ENCODE data around the gene SEC14L1.
"Not testable (repeated sequence)": the region's sequence is repeated elsewhere in the genome, so short reads cannot be mapped to it uniquely, and the experiment has no call there.

Gene SEC14L1

GRCh38 chr17:77143306-77143705, 2.5 kb downstream of the SEC14L1 start:
- DNase-seq = no peak

GRCh38 chr17:77144227-77144626, 3.5 kb downstream of the SEC14L1 start:
- no peak for DNase-seq

DNA sequence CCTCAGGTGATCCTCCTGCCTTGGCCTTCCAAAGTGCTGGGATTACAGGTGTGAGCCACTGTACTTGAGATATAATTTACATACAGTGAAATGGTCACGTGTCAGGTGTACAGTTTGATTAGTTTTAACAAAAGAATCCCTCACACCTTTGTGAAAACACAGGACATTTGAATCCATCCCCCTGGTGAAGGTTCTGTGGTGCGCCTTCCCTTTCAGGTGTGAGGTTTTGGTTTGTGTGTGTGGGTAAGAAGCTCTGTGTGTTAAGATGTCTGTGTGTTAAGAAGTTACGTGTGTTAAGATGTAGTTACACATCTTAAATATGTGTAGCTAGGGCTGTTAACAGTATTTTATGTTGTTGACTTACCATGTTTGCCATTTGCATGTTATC, 4.4 kb downstream of the SEC14L1 start:
- no peak for DNase-seq

DNA sequence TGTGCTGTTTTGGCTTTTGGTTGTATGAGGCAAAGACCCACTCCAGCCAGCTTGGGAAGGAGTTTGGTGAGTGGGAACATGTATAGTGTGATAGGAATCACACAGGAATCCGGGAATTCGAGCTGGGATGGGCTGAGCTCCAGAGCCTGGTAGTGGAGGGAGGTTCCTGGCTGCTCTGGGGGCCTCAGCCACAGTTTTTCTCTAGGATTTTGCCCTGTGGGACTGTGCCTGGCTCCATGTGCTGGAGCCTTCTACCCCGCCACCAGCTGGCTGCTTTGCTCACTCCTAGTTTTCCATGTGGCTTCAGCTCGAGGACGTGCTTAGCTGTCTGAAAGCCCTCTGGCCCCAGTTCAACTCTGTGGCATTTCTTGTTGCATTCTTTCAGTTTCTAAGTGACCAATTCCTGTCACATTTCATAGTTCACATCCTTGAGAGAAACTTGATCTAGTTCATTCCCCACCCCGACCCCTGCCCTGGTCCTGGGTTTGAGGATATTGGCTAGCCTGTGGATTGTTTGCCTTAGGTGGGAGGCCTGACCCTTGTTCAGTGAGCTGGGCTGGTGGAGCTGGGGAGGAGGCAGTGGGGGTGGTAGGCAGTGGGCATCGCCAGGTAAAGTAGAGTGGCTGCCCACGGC, 5.0 kb downstream of the SEC14L1 start:
- DNase-seq = no peak

DNA sequence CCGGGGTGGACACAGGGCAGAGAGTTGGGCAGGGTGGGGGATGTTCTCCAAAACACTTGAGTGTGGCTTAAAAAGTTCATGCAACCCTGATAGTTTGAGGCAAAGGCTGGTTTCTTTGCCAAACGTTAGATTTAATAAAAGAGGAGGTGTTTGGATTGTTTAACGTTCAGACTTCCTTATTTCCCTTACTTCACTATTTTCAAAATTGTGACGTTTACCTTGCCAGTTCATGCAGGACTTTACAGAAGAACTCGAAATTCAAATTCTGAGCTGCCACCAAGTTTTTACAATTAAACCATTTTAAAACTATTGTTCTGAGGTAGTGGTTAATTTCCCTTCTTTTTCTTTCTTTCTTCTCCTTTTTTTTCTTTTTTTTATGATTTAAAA, 5.5 kb downstream of the SEC14L1 start:
- no peak for DNase-seq

DNA sequence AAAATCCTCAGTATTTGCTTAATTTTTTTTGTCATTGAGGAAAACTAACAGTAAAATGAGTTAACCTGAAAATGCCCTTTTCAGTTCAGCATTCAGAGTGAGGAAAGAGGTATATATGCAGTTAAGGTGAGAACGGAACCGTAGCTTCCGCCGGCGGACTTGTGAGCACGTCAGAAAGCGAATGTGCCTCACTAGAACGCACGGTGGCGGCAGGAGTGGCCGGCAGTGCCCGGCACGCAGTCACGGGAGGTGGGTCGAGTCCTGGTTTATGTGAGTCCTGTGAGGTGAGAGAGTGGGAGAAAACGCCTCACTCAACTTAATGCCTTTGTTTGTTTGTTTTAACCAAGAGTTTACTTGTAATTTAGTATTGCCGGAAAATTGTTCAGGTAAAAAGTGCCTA, 6.1 kb downstream of the SEC14L1 start:
- DNase-seq = no peak

DNA sequence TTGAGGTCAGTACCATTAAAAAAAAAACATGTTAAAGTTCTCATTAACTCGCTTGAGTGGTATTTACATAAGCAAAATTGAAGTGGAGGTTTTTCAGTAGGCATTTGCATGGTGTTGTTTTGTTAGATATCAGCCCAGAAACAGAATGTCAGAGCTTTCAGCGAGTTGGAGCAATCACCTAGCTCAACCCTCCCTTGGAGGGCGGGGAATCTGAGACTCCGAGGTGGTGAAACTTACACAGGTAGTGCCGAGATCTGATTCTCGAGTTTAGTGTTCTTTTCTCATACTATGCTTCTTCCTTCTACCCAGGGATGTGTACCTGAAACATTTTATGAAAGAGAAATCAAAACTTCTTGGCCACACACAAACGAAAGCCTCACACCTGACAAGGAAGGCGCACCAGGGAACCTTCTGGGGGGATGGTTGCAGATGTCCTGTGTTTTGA, 6.6 kb downstream of the SEC14L1 start:
- no peak for DNase-seq

DNA sequence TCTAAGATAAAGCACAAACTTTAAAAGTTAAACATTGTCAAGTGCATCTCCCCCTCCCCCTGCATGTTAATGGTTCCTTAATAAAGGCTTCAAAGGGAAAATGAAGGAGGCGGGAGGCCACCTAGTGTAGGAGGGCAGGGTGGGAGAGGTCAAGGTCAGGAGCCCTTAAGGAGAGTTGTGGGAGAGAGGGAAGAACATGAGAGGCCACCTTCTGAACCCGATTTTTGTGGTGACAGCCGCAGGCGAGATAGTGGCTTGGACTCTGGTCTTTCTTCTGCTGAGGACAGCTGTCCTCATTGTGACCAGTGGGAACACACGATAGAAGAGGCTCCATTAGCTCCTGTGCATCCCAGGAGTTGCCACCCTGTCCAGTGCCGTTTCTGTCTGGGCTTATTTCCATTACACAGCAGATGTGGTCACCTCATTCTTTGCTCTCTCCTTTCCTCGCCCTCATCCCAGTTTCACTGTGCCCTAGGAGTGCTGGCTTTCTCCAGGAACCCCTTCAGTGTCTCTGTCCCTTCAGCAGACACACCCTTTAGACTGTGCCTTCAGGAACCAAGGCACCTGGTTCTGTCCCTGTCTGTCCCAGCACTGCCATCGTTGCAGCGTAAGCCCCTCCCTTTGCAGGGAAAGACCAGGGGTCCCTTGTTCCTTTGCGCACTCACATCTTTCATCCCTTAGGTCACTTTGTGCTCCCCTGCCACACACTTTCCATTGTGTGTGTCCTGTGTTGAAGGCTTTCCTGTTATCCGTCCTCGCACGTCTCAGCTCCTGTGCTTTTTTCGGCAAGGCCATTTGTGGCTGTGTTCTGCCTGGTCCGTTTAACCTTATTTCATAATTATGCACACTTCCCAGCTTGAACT, 7.5 kb downstream of the SEC14L1 start:
- DNase-seq = no peak

GRCh38 chr17:77148940-77149510, 8.3 kb downstream of the SEC14L1 start:
- no peak for DNase-seq

- no peak for DNase-seq
Measured at GRCh38 chr17:77150196-77150595, 9.4 kb downstream of the SEC14L1 start.

GRCh38 chr17:77151186-77151585, 10.4 kb downstream of the SEC14L1 start:
- DNase-seq = no peak

DNA sequence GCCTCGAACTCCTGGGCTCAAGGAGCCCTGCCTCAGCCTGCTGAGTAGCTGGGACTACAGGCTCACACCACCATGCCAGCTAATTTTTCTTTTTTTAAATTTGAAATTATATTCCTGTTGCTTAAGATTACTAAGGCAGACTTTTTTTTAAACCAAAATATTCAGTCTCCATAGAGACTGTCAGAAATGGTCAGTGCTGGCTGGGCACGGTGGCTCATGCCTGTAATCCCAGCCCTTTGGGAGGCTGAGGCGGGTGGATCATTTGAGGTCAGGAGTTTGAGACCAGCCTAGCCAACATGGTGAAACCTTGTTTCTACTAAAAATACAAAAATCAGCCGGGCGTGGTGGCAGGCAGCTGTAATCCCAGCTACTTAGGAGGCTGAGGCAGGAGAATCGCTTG, 11.3 kb downstream of the SEC14L1 start:
- not testable (repeated sequence) for DNase-seq

GRCh38 chr17:77153472-77153871, 12.7 kb downstream of the SEC14L1 start:
- DNase-seq = no peak

DNA sequence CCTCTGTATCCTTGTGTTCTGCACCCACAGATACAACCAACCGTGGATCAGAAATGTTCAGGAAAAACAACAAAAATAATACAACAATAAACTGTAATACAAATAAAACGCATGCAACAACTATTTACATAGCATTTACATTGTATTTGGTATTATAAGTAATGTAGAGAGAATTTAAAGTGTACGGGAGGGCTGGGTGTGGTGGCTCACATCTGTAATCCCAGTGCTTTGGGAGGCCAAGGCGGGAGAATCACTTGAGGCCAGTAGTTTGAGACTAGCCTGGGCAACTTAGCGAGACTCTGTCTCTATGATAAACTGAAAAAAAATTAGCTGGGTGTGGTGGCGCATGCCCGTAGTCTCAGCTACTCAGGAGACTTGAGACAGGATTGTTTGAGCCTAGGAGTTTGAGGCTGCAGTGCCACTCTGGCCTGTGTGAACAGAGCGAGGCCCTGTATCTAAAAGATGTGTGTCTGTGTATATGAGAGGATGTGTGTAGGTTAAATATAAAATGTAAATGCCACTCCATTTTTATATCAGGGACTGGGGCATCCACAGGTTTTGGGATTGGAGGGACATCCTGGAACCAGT, 13.3 kb downstream of the SEC14L1 start:
- DNase-seq = no peak

- DNase-seq = no peak
Measured at GRCh38 chr17:77155125-77155524, 14.4 kb downstream of the SEC14L1 start.

- DNase-seq = not testable (repeated sequence)
Measured at GRCh38 chr17:77157766-77158165, 17.0 kb downstream of the SEC14L1 start.

GRCh38 chr17:77160091-77160874, 19.5 kb downstream of the SEC14L1 start:
- no peak for DNase-seq

GRCh38 chr17:77160875-77161530, 20.2 kb downstream of the SEC14L1 start:
- no peak for DNase-seq

GRCh38 chr17:77161953-77162352, 21.2 kb downstream of the SEC14L1 start:
- DNase-seq = no peak

DNA sequence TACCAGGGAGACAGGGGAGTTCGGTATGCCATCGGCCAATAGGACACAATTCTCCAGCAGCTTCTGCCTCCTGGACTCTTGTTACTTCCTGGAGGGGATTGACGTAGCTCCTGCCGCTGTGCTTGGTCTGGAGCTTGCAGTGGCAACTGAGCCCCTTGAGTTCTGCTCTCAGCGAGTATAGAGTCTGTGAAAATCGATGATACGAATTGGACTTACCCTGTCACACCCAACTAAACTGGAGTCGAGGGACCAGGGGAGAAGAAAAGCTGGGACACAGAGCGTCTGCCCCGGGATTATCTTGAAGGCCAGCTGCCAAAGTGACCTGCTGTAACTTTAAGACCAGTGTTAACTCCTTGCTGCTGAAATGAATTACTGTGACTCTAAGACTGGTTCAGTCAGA, 22.2 kb downstream of the SEC14L1 start:
- no peak for DNase-seq

DNA sequence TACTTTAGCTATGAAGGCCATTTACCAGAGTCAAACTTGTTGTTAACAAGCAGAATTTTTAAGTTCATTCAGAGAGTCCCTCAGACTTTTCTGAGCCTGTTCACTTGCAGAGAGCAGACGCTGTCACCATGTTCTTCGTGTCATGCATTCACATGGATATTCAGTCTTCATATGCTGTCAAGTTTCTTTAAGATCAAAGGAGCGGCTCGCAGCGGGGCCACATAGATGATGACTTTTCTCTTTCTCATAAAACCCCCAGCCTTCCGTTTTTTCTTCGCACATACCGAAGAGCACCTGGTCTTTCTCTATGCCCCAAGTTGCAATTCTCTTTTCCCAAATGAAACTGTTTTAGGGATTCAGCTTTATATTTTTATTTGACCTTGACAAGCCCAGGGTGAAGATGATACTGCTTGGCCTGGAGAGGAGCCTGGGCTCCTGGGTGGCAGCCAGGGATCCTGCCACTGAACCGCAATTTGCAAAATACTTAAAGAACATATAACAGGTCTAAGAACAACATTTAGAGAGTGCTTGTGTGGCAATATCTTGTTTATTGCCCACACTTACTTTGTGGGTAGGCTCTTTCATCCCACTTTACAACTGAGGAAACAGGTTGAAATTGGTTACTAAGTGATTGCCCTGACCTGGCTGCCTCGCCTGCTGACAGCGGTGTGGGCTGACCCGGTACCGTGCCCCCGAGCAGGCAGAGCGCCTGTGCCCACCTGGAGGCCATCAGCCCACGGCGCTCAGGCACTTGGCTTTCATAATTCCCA, 22.9 kb downstream of the SEC14L1 start:
- DNase-seq = no peak
